ENCODE results near the gene TIA1. TPM values are rescaled to one million over a fixed set of nuclear protein-coding genes. Genes with fewer than 3 reads are reported as not detected.
"Not testable (repeated sequence)": the region's sequence is repeated elsewhere in the genome, so short reads cannot be mapped to it uniquely, and the experiment has no call there.

TIA1 gene
- total RNA-seq, 1 donor from 2014 or later, result 51.2 TPM

DNA sequence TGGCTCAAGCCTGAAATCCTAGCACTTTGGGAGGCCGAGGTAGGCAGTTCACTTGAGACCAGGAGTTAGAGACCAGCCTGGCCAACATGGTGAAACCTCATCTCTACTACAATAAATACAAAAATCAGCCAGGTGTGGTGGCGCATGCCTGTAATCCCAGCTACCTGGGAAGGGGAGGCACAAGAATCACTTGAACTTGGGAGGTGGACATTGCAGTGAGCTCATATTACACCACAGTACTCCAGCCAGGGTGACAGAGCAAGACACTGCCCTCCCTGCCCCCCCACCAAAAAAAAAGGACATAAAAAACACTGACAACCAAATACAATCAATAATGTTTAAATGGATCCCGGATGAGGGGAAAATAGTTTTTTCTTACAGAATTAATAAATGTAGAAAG, 7.8 kb downstream of the TIA1 start:
- intact Hi-C loops (cut with micrococcal nuclease), result no loop called here
- ATAC-seq (no peak), DNase-seq (no peak)

GRCh38 chr2:70233926-70234325, 14.5 kb downstream of the TIA1 start:
- DNase-seq, result no peak
- intact Hi-C loops (cut with micrococcal nuclease), result no loop called here

GRCh38 chr2:70226781-70227180, 21.6 kb downstream of the TIA1 start:
- DNase-seq (no peak), ATAC-seq (no peak)
- intact Hi-C loops (cut with micrococcal nuclease), result no loop called here

More at GRCh38 chr2:70233926-70234325, 14.5 kb downstream of the TIA1 start:
- ATAC-seq, result no peak

GRCh38 chr2:70223305-70223704, 25.1 kb downstream of the TIA1 start:
- DNase-seq; intact Hi-C loops (cut with micrococcal nuclease); ATAC-seq: not testable (repeated sequence)

- no peak for ATAC-seq
- intact Hi-C loops (cut with micrococcal nuclease), result loop anchor here (10.0 kb wide), 1 partner anchor 50 kb away; no protein-coding TSS in a partner anchor
- no peak for DNase-seq
Observed at GRCh38 chr2:70214953-70215549, 33.4 kb downstream of the TIA1 start.

- intact Hi-C loops (cut with micrococcal nuclease), result loop anchor here (10.0 kb wide), 1 partner anchor 50 kb away; no protein-coding TSS in a partner anchor
- DNase-seq (no peak), ATAC-seq (no peak)
Observed at GRCh38 chr2:70214365-70214764, 34.1 kb downstream of the TIA1 start.

DNA sequence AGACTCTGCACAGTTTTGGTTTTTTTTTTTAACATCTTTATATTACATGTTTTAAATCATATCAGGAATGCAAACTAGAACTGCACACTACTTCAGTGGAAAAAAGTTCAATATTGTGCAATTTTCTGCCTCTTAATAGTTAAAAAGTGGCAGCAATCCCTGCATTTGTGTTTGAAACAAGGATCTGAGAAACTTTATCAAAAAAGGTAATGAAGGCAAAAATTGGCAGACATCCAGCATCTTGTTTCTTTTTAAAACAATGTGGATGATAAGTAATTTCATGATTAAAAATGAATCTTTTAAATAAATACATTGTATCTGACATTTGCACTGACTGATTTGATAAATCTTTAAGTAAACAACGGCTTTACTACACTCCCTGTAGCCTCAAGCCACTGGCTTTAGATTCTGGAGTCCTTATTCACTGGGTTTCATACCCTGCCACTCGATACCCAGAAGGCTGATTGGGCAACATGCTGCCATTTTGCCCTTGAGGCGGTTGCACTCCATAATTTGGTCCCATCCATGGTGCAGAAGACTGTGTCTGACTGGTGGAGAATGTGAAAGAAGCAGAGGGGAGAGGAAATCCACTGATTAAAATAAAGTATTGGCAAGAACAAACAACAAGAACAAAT, 36.0 kb downstream of the TIA1 start:
- DNase-seq, result no peak
- ATAC-seq, result no peak
- intact Hi-C loops (cut with micrococcal nuclease), result loop anchor here (10.0 kb wide), 1 partner anchor 48 kb away; no protein-coding TSS in a partner anchor

DNA sequence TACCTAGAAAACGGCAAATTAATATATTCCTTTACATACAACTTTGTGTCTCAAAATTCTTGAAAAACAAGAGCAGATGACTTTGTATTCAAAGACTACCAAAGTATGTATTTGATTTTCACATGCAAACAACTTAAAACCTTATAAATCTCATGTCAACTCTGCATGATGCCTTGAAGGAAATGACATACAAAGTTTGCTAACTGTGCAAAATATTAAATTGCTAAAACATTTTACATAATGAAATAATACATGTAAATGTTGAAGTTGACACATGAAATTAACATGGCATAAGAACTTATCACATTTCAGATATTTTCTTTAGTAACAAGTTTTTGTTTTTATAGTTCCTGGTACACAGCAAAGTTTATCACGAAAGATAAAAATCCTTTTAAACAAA, 36.8 kb downstream of the TIA1 start:
- intact Hi-C loops (cut with micrococcal nuclease), result loop anchor here (10.0 kb wide), 1 partner anchor 47 kb away; no protein-coding TSS in a partner anchor
- ATAC-seq, result no peak
- DNase-seq, result no peak

DNA sequence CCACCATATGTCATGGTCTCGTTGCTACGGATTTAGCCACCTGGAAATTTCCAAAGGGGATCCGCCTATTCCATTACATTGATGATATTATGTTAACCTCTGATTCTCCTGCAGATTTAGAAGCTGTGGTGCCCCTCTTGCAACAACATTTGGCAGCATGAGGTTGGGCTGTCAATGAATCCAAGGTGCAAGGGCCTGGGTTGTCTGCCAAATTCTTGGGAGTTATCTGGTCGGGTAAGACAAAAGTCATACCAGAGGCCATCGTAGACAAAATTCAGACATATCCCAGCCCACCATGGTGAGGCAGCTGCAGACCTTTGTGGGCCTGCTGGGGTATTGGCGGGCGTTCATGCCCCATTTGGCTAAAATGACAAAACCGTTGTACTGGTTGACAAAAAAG, 44.0 kb downstream of the TIA1 start:
- intact Hi-C loops (cut with micrococcal nuclease), result no loop called here
- no peak for DNase-seq
- ATAC-seq, result no peak

DNA sequence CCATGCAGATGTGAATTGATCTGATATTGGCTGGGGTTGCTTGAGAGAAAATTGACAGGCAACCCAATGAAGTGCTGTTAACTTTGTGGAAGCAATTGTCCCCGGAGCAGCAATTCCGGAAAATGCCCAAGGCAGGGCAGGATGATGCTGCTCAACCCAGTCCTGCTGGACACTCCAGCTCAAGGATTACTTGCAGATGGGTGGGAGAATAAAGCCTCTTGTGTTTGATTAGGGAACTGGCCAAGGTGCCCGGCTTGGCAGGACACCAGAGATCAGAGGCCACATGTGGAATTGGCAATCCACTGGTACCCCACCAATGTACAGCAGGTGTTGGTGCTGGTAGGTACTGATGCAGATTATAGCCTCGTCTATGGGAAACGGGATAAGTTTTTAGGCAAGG, 45.3 kb downstream of the TIA1 start:
- ATAC-seq, result no peak
- DNase-seq, result no peak
- intact Hi-C loops (cut with micrococcal nuclease), result no loop called here

- ATAC-seq (no peak), DNase-seq (no peak)
- intact Hi-C loops (cut with micrococcal nuclease), result no loop called here
Observed at GRCh38 chr2:70202236-70202806, 46.1 kb downstream of the TIA1 start.

GRCh38 chr2:70201831-70202230, 46.6 kb downstream of the TIA1 start:
- DNase-seq (no peak), ATAC-seq (no peak)
- intact Hi-C loops (cut with micrococcal nuclease), result no loop called here

DNA sequence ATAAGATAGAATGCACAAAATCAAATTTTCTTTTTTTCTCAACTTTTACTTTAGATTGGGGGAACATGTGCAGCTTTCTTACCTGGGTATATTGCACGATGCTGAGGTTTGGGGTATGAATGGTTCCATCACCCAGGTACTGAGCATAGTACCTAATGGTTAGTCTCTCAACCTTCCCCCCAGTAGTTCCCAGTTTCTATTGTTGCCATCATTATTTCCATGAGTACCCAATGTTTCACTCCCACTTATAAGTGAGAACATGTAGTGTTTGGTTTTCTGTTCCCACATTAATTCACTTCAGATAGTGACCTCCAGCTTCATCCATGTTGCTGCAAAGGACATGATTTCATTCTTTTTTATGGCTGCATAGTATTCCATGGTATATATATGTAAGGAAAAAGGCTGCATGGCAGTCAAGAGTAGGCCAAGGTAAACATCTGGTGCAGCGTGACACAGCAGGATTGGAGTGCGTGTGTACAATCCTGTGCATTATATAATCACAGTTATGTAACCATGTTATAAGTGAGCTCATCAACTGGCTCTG, 47.1 kb downstream of the TIA1 start:
- ATAC-seq, result no peak
- DNase-seq, result no peak
- intact Hi-C loops (cut with micrococcal nuclease), result no loop called here

- no peak for ATAC-seq
- intact Hi-C loops (cut with micrococcal nuclease), result no loop called here
Observed at GRCh38 chr2:70199320-70199864, 49.0 kb downstream of the TIA1 start.

GRCh38 chr2:70192516-70192915, 55.9 kb downstream of the TIA1 start:
- intact Hi-C loops (cut with micrococcal nuclease), result no loop called here

More at GRCh38 chr2:70199320-70199864, 49.0 kb downstream of the TIA1 start:
- no peak for DNase-seq

DNA sequence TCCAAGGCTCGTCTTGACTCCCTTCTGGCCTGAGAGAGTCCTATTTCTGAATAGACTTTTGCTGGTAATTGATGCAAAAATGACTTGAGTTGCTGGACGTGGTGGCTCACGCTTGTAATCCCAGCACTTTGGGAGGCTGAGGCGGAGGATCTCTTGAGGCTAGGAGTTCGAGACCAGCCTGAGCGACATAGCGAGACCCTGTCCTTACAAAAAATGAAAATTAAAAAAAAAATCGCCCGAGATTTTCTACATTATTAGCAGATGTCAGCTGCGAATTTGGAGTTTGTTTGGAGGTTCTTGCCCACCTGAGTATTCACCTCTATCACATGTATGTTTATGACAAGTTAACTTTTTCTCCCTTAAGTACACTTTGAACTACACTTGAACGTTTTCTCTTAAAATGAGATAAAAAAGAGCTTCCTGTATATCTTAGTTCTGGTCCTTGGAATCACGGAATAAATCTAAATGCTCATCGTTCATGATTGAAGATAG, 57.1 kb downstream of the TIA1 start:
- DNase-seq, result no peak
- intact Hi-C loops (cut with micrococcal nuclease), result no loop called here
- no peak for ATAC-seq

More at GRCh38 chr2:70192516-70192915, 55.9 kb downstream of the TIA1 start:
- ATAC-seq (no peak), DNase-seq (no peak)

GRCh38 chr2:70190418-70191243, 57.8 kb downstream of the TIA1 start, which contains the start of gene C2orf42:
TSS of gene C2orf42 (minus strand) at chr2:70191019. CDS start at chr2:70181985, 9,034 bp downstream.
- peak; percentile 98 for ATAC-seq
- intact Hi-C loops (cut with micrococcal nuclease), result no loop called here
- DNase-seq, result peak; percentile 96

- ATAC-seq (no peak), DNase-seq (no peak)
- intact Hi-C loops (cut with micrococcal nuclease), result no loop called here
Observed at GRCh38 chr2:70188460-70188859, 60.0 kb downstream of the TIA1 start.

GRCh38 chr2:70187170-70187569, 61.3 kb downstream of the TIA1 start:
- intact Hi-C loops (cut with micrococcal nuclease); ATAC-seq; DNase-seq: not testable (repeated sequence)

Data from left ventricle myocardium superior (tissue), 1 donor.